ENCODE measurements around the gene CACNA2D3. TPM values are rescaled to one million over a fixed set of nuclear protein-coding genes. Genes with fewer than 3 reads are reported as not detected.

Gene CACNA2D3
- polyA plus RNA-seq, 3 donors: 8.3 to 21.5 (median 10.4) TPM

DNA sequence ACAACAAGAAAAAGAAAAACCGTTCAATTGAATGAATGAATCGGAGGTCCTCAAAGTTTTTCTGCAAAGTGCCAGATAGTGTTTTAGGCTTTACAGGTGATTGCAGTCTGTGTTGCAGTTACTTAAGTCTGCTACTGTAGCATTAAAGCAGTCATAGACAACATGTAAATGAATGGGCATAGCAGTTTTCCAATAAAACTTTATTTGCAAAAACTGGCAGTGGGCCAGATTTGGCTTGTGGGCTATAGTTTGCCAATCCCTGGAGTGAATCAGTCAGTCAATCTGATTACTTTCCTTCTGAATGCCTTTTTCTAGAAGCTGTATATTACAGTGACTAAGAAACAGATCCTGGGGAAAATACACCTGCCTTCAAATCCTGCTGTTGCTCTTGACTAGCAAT lies 562.9 kb downstream of the CACNA2D3 start:
- DNase-seq: no peak
- no peaks in the 10 kb centered on the region for H3K27me3 ChIP-seq (ENCODE audit: control insufficient read depth in 2 of 2, insufficient read depth in 2 of 2, low read length in 2 of 2)
- Mint-ChIP-seq H3K4me3 (no peak overlapping the region), H3K4me1 (no peaks in the 10 kb centered on the region), H3K36me3 (no peaks in the 10 kb centered on the region), H3K9me3 (peaks cover 0 to 9% (median 6%) of the 10 kb centered on the region in 7 donors), H3K27me3 (ENCODE audit: low read depth in 3 of 3) (peaks cover 0 to 4% (median 1%) of the 10 kb centered on the region in 3 donors), H3K27ac (no peak overlapping the region)
- no peak overlapping the region for H3K4me3 ChIP-seq (replicated peaks in 1 of 3; ENCODE audit: low read depth in 2 of 3, low read length in 3 of 3)
- no peaks in the 10 kb centered on the region for H3K9me3 ChIP-seq (replicated peaks in 1 of 2; ENCODE audit: control insufficient read depth in 1 of 2, insufficient read depth in 1 of 2, low read length in 2 of 2)
- TF ChIP-seq, protein P1, sequence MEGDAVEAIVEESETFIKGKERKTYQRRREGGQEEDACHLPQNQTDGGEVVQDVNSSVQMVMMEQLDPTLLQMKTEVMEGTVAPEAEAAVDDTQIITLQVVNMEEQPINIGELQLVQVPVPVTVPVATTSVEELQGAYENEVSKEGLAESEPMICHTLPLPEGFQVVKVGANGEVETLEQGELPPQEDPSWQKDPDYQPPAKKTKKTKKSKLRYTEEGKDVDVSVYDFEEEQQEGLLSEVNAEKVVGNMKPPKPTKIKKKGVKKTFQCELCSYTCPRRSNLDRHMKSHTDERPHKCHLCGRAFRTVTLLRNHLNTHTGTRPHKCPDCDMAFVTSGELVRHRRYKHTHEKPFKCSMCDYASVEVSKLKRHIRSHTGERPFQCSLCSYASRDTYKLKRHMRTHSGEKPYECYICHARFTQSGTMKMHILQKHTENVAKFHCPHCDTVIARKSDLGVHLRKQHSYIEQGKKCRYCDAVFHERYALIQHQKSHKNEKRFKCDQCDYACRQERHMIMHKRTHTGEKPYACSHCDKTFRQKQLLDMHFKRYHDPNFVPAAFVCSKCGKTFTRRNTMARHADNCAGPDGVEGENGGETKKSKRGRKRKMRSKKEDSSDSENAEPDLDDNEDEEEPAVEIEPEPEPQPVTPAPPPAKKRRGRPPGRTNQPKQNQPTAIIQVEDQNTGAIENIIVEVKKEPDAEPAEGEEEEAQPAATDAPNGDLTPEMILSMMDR (IDR thresholded peaks at IDR 0.05): no peak
- no peaks in the 10 kb centered on the region for H3K36me3 ChIP-seq (replicated peaks in 1 of 2; ENCODE audit: control insufficient read depth in 1 of 2, insufficient read depth in 2 of 2, low read length in 2 of 2)
- H3K79me2 ChIP-seq (ENCODE audit: insufficient read depth, low read length): no peaks in the 10 kb centered on the region
- H3K4me1 ChIP-seq (ENCODE audit: control insufficient read depth in 1 of 2, insufficient read depth in 2 of 2, low read length in 2 of 2): no peaks in the 10 kb centered on the region
- H3K27ac ChIP-seq (ENCODE audit: low read depth in 1 of 2, low read length in 2 of 2): no peak overlapping the region
- WGBS (ENCODE audit: insufficient coverage): 100% methylated on average over 1 of the region's 2 CpGs
- H2AFZ ChIP-seq (ENCODE audit: insufficient read depth, low read depth, low read length, poor library complexity, severe bottlenecking): no peak overlapping the region
- intact Hi-C loops (cut with micrococcal nuclease): no loop called here
- no peaks in the 10 kb centered on the region for H4K20me1 ChIP-seq (ENCODE audit: insufficient read depth, low read length)
- H3K4me2 ChIP-seq (replicated peaks; ENCODE audit: extremely low read depth, low read length, poor library complexity, severe bottlenecking): no peak overlapping the region
- H3K9ac ChIP-seq (ENCODE audit: insufficient read depth, low read length, poor library complexity, severe bottlenecking): no peak overlapping the region

DNA sequence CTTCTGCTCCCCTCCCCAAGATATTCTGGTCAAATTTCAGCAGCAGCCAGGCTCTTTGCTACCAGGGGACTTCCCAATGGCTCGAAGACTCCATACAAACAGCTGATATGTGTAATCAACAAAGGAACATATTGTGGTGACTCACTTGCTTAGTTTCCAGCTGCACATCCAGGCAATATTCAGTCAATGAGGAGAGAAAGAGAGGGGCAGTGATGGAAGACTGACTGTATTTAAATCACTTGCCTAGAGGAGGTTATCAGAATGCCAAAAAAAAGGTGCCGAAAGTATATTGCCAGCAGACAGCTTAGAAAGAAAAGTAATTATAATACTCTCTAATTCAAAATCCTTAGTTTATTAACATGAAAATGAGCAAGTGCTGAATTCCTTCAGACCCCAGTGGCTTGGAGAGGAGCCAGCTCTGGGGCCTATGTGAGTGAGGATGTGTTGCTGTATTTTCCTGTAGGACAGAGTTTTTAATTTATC lies 569.0 kb downstream of the CACNA2D3 start:
- no peaks in the 10 kb centered on the region for H3K79me2 ChIP-seq (ENCODE audit: insufficient read depth, low read length)
- no peak overlapping the region for H2AFZ ChIP-seq (ENCODE audit: insufficient read depth, low read depth, low read length, poor library complexity, severe bottlenecking)
- no peaks in the 10 kb centered on the region for H3K27me3 ChIP-seq (ENCODE audit: control insufficient read depth in 2 of 2, insufficient read depth in 2 of 2, low read length in 2 of 2)
- no peak overlapping the region for H3K4me2 ChIP-seq (replicated peaks; ENCODE audit: extremely low read depth, low read length, poor library complexity, severe bottlenecking)
- Mint-ChIP-seq H3K27ac (no peak overlapping the region), H3K4me3 (no peak overlapping the region), H3K9me3 (peaks cover 0 to 6% (median 3%) of the 10 kb centered on the region in 7 donors), H3K27me3 (ENCODE audit: low read depth in 3 of 3) (peaks cover 0 to 2% (median 0%) of the 10 kb centered on the region in 3 donors), H3K4me1 (no peaks in the 10 kb centered on the region), H3K36me3 (no peaks in the 10 kb centered on the region)
- no peak overlapping the region for H3K27ac ChIP-seq (ENCODE audit: low read depth in 1 of 2, low read length in 2 of 2)
- no peak overlapping the region for H3K9ac ChIP-seq (ENCODE audit: insufficient read depth, low read length, poor library complexity, severe bottlenecking)
- intact Hi-C loops (cut with micrococcal nuclease): no loop called here
- TF ChIP-seq, protein P1 (IDR thresholded peaks at IDR 0.05): no peak
- H3K36me3 ChIP-seq (replicated peaks in 1 of 2; ENCODE audit: control insufficient read depth in 1 of 2, insufficient read depth in 2 of 2, low read length in 2 of 2): no peaks in the 10 kb centered on the region
- no peaks in the 10 kb centered on the region for H4K20me1 ChIP-seq (ENCODE audit: insufficient read depth, low read length)
- WGBS (ENCODE audit: insufficient coverage): no CpG with 5 or more reads among the region's 2 CpGs
- no peak for DNase-seq
- no peak overlapping the region for H3K4me3 ChIP-seq (replicated peaks in 1 of 3; ENCODE audit: low read depth in 2 of 3, low read length in 3 of 3)
- no peaks in the 10 kb centered on the region for H3K9me3 ChIP-seq (replicated peaks in 1 of 2; ENCODE audit: control insufficient read depth in 1 of 2, insufficient read depth in 1 of 2, low read length in 2 of 2)
- H3K4me1 ChIP-seq (ENCODE audit: control insufficient read depth in 1 of 2, insufficient read depth in 2 of 2, low read length in 2 of 2): no peaks in the 10 kb centered on the region

All from CD14-positive monocyte (primary cell).